HG03025 (cell line): ENCODE measurements around the gene AOC1.

ENCODE experiments used
- ATAC-seq: cut with Tn5 transposase; IDR thresholded peaks from one replicate; pipeline ENCODE4 v1.9.1; 2021; ENCODE audit warnings: mild to moderate bottlenecking, moderate library complexity; ENCODE audit not compliant: unreplicated experiment, low FRiP score

Gene AOC1

DNA sequence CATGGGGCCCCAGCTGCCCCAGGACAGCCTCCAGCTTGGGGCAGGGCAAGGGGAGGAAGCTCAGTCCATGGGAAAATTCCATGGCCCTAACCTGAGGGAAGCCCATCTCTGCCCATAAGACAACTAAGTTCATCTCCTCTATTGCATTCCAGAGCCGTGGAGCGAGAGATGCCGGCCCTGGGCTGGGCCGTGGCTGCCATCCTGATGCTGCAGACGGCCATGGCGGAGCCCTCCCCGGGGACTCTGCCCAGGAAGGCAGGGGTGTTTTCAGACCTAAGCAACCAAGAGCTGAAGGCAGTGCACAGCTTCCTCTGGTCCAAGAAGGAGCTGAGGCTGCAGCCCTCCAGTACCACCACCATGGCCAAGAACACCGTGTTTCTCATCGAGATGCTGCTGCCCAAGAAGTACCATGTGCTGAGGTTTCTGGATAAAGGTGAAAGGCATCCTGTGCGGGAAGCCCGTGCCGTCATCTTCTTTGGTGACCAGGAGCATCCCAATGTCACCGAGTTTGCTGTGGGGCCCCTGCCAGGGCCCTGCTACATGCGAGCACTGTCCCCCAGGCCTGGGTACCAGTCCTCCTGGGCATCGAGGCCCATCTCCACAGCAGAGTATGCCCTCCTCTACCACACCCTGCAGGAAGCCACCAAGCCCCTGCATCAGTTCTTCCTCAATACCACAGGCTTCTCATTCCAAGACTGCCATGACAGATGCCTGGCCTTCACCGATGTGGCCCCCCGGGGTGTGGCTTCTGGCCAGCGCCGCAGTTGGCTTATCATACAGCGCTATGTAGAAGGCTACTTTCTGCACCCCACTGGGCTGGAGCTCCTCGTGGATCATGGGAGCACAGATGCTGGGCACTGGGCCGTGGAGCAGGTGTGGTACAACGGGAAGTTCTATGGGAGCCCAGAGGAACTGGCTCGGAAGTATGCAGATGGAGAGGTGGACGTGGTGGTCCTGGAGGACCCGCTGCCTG, 4.3 kb downstream of the AOC1 start:
- ATAC-seq, result no peak

DNA sequence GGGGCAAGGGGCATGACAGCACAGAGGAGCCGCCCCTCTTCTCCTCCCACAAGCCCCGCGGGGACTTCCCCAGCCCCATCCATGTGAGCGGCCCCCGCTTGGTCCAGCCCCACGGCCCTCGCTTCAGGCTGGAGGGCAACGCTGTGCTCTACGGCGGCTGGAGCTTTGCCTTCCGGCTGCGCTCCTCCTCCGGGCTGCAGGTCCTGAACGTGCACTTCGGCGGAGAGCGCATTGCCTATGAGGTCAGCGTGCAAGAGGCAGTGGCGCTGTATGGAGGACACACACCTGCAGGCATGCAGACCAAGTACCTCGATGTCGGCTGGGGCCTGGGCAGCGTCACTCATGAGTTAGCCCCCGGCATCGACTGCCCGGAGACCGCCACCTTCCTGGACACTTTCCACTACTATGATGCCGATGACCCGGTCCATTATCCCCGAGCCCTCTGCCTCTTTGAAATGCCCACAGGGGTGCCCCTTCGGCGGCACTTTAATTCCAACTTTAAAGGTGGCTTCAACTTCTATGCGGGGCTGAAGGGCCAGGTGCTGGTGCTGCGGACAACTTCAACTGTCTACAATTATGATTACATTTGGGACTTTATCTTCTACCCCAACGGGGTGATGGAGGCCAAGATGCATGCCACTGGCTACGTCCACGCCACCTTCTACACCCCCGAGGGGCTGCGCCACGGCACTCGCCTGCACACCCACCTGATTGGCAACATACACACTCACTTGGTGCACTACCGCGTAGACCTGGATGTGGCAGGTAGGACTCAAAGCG, 5.1 kb downstream of the AOC1 start:
- no peak for ATAC-seq

DNA sequence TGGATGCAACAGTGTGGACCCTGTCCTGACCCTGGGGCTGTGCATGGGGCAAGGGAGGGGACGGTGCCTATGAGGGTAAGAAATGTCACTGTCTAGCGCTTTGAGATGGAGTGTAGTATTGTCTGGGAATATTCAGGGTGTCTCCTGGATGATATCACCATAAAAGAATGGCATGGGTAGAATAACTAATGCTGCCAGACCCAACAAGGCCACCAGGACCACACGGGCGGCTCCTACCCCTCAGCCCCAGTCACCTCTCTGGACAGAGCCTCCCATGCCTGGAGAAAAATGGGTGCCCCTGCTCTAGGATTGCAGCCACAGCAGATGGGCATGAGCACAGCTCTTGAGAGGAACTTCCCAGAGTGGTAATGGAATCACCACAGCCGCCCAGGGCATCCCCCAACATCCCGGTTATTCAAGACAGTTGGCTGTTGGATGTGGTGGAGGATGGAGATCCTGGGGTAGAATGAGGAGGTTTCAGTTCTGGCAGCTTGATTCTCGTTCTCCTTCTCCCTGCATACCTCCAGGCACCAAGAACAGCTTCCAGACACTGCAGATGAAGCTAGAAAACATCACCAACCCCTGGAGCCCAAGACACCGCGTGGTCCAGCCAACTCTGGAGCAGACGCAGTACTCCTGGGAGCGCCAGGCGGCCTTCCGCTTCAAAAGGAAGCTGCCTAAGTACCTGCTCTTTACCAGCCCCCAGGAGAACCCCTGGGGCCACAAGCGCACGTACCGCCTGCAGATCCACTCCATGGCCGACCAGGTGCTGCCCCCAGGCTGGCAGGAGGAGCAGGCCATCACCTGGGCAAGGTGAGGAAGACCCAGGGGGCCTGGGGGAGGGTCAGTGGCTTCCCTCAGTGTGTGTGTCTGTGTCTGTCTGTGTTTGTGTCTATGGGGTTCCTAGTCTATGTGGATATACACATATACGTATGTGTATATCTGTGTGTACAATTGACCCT, 6.2 kb downstream of the AOC1 start:
- no peak for ATAC-seq

- no peak for ATAC-seq
Measured at GRCh38 chr7:150860291-150860977, 8.1 kb downstream of the AOC1 start.

GRCh38 chr7:150860978-150861295, 8.6 kb downstream of the AOC1 start:
- ATAC-seq, result no peak

DNA sequence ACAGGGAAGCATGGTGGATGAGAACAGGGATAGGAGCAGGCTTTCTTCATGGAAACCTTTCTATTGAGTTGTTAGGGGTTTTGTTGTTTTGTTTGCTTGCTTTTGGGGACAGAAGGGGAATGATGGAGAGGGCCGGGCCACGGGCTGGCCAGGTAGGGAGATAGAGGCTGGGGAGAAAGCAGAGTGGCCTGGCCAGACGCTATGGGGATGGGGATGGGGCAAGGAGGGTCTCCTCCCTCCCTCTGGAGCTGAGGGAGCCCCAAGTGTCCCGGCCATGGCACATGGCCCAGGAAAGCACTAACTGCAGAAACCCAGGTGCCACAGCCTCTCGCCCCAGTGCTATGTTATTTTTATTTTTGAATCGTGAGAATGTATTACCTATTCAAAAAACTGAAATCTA, 10.0 kb downstream of the AOC1 start:
- ATAC-seq, result no peak

DNA sequence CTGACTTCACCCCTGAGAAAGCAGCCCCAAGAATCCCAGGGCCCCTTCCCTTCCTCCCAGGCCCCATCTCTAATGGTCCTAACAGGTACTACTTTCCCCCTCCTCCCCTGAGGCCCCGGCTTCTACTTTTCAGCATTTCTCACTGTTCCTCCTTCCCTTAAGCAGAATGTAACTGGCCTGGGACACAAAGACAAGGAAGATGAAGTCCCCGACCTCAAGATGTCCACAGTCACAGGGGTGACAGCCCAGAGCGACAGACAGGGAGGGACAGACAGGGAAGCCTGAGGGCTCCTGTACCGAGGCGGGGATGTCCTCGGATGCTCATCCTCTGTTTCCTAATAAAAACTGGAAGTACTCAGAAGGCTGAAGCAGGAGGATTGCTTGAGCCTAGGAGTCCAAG, 11.6 kb downstream of the AOC1 start:
- no peak for ATAC-seq

- no peak for ATAC-seq
Measured at GRCh38 chr7:150866932-150867564, 14.7 kb downstream of the AOC1 start.

DNA sequence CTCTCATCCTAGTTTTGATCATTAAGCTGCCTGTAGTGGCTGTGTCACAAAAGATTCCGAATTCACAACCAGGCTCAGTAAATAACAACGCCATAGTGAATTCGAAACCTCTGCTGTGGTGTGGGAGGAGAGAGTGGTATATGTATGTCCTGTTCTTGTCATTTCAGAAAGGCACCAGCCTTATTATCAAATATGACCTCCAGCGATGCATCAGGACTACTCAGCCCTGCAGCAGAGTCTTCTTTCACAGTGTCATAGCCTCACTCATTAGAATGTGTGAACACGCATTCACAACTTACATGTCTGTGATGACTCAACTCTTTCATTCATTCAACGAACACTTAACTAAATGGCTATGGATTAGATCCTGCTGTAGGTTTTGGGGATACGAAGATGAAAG, 15.3 kb downstream of the AOC1 start:
- ATAC-seq, result no peak

GRCh38 chr7:150869467-150869866, 17.1 kb downstream of the AOC1 start:
- no peak for ATAC-seq

DNA sequence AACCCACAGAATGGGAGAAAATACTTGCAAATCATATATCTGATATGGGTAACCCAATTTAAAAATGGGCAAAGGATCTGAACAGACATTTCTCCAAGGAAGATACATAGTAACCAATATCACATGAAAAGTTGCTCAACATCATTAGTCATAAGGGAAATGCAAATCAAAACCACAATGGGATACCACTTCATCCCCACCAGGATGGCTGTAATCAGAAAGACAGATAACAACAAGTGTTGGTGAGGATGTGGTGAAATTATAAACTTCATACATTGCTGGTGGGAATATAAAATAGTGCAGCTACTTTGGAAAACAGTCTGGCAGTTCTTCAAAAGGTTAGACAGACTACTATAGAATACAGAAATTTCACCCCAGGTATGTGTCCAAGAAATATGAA, 19.3 kb downstream of the AOC1 start:
- ATAC-seq, result no peak

DNA sequence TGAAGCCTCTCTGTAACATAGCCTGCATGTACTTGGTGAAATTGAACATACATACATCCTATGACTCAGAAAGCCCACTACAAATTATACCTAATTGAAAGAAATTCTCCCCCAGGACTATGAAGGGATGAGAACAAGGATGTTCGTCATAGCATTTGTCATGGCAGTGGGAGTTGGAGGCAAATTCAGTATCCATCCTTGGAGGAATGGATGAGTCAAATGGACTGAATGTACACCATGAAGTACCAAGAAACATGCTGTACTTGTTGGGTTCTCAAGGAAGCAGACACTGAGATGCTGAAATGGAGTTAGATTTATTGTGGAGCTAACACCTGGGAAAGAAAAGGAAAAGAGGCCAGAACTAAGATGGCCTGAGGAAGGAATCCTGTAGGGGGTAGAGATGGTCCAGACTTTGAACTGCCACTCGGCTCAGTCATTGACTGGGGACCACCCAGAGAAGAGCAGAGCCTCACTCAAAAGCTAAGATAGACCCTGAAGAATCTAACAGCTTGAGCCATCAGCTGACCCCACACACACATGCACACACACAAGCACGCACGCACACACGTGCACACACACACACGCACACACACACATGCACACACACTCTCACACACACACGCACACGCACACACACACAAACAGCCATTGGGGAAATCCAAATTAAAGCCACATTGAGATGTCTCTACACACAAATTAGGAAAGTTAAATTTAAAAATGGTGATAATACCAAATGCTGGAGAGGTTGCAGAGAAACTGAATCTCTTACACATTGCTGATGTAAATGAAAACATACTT, 22.3 kb downstream of the AOC1 start:
- no peak for ATAC-seq

GRCh38 chr7:150875791-150876190, 23.5 kb downstream of the AOC1 start:
- ATAC-seq, result no peak

GRCh38 chr7:150876817-150877526, 24.7 kb downstream of the AOC1 start:
- no peak for ATAC-seq

- no peak for ATAC-seq
Measured at GRCh38 chr7:150877536-150877935, 25.2 kb downstream of the AOC1 start.

DNA sequence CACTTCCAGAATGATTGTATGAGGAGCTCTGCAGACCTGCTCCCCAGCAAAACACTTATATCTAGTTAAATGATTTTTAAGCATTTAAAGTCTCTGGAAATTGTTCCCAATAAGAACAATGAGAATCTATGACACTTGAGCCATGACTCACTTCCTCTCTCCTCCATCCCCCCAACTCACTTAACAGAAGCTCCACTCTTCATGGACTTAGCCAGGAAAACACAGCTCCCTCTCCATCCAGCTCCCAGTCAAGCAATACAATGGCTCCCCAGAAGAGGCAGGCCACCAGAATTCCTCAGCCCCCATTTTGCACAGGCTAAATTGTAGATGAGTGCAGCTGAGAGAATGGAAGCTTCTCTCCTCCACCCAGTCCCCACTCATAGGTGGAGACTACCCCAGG, 27.0 kb downstream of the AOC1 start:
- ATAC-seq, result no peak

- ATAC-seq, result no peak
Measured at GRCh38 chr7:150881189-150881588, 28.9 kb downstream of the AOC1 start.
